Stimulated activated CD8-positive, alpha-beta memory T cell treated with anti-CD3 and anti-CD28 coated beads, Interleukin-2, amount 100 ng/mL, for 48 hours (primary cell): Measurements from ENCODE around the gene IQGAP2.
"Not testable (repeated sequence)": the region's sequence is repeated elsewhere in the genome, so short reads cannot be mapped to it uniquely, and the experiment has no call there.

Experiments
- DNase-seq, 2 donors: peaks; one replicate each; pipeline ENCODE4 v3.0.0-alpha.2; 2020; ENCODE audit warnings: low read depth in 2 of 2

Gene IQGAP2

GRCh38 chr5:76542887-76543690, 140.0 kb downstream of the IQGAP2 start:
- DNase-seq = peak; percentile 29 to 55

GRCh38 chr5:76544268-76544926, 141.3 kb downstream of the IQGAP2 start:
- DNase-seq = peak in 1 of 2 donors; percentile 28

- DNase-seq = no peak
Measured at GRCh38 chr5:76545184-76545583, 142.1 kb downstream of the IQGAP2 start.

GRCh38 chr5:76546497-76547102, 143.5 kb downstream of the IQGAP2 start:
- no peak for DNase-seq

GRCh38 chr5:76547242-76547890, 144.3 kb downstream of the IQGAP2 start:
- no peak for DNase-seq

- no peak for DNase-seq
Measured at GRCh38 chr5:76547891-76548524, 144.9 kb downstream of the IQGAP2 start.

- DNase-seq = no peak
Measured at GRCh38 chr5:76548525-76549229, 145.6 kb downstream of the IQGAP2 start.

GRCh38 chr5:76550881-76551280, 147.8 kb downstream of the IQGAP2 start:
- not testable (repeated sequence) for DNase-seq

- DNase-seq = no peak
Measured at GRCh38 chr5:76552546-76552945, 149.5 kb downstream of the IQGAP2 start.

GRCh38 chr5:76553251-76553650, 150.2 kb downstream of the IQGAP2 start:
- DNase-seq = no peak

GRCh38 chr5:76555114-76555513, 152.0 kb downstream of the IQGAP2 start:
- no peak for DNase-seq

- DNase-seq = no peak
Measured at GRCh38 chr5:76555717-76556116, 152.6 kb downstream of the IQGAP2 start.

GRCh38 chr5:76556511-76557221, 153.6 kb downstream of the IQGAP2 start:
- no peak for DNase-seq

- DNase-seq = no peak
Measured at GRCh38 chr5:76560952-76561891, 158.1 kb downstream of the IQGAP2 start.

- no peak for DNase-seq
Measured at GRCh38 chr5:76561959-76562358, 158.9 kb downstream of the IQGAP2 start.

- no peak for DNase-seq
Measured at GRCh38 chr5:76565009-76565408, 161.9 kb downstream of the IQGAP2 start.

GRCh38 chr5:76570153-76570552, 167.1 kb downstream of the IQGAP2 start:
- no peak for DNase-seq

GRCh38 chr5:76571559-76571958, 168.5 kb downstream of the IQGAP2 start:
- no peak for DNase-seq

GRCh38 chr5:76576450-76576849, 173.4 kb downstream of the IQGAP2 start:
- DNase-seq = no peak
